Stimulated activated CD4-positive, alpha-beta T cell treated with anti-CD3 and anti-CD28 coated beads, Interleukin-2, amount 100 ng/mL, for 24 hours (primary cell): ENCODE measurements around the gene SND1.

Experiments used
- DNase-seq, 2 donors: peaks; one replicate each; pipeline ENCODE4 v3.0.0-alpha.2; 2020

SND1 gene

DNA sequence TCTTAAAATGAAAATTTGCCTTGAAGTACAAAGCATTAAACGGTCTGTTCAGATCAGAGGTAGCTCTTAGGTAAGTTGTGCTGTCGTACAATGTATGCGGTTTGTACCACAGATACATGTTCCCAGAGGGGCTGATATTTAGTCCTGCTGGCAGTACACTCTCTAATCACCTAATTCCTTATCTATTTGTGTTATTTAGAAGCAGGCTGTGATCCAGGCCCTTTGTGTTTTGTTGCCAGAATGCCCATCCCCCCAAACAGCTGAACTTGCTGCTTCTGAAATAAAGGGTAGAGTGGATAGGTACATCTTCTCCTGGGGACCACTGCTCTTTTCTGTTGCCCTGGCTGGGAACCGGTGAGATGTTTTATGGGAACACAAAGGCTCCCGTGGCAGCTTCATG, 84.5 kb downstream of the SND1 start:
- DNase-seq: no peak

DNA sequence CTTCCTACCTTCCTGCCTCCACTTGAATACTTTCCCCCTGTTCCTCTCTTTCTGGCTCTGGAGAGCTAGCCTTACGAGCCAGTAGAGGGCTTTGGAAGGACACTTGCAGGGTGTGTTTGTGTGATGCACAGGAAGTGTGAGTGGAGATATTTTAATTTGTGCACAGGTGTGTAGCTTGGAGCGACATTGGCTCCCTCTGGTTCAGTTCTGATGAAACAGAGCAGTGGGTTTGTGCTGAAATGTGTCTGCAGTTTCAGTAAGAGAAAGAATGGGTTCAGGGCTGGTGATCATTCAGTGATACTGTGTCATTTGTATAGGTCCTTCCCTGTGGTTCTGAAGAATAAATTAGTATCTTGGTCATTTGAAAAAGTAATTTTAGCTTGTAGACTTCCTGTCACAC, 86.9 kb downstream of the SND1 start:
- DNase-seq: no peak

DNA sequence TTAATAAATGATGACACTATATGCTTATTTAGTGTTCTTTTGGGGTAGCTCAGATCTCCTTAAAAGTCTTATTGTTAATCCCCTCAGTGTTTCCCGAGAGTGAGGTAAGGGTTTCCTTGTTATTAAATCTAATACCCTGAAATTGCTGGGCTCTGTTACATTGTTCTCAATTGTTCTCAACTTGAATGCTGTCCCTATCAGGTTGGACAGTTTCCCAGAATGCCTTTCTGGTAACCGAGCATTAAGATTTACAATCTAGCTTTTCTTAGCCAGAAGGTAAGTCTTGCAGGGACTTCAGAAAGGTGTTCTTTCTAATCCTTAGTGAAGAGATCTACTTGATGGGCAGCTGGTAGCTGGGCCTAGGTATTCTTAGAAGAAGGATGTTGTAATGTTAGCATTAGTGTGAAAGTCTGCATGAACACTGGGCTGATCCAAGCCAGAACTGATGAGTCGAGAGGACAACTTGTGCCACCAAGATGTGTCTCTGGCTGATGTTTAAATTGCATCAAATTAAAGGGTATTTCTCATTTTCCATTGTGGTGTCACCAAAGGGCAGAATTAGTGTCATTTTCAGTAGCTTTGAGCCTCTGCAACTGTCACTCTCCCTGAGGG, 89.9 kb downstream of the SND1 start:
- DNase-seq: no peak

DNA sequence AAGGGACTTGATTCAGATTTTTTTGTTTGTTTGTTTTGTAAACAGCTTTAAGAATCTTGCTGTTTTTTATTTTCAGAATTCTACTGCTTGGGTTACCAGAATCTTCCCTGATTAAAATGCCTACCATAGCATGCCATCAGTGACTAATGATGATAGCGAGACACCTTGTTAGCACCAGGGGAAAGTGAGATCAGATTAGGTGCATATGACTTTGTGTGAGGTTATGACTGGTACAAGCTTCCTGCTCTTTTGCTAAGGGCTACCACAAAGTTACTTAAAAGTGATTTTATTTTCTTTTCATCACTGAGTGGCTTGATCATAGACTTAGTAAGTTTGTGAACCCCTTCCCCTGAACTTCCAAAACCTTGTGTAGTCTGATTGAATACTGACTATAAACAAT, 93.5 kb downstream of the SND1 start:
- DNase-seq: no peak

GRCh38 chr7:127751062-127751461, 99.1 kb downstream of the SND1 start:
- no peak for DNase-seq

GRCh38 chr7:127751490-127752448, 99.8 kb downstream of the SND1 start:
- no peak for DNase-seq

- DNase-seq: no peak
Measured at GRCh38 chr7:127752829-127753228, 100.8 kb downstream of the SND1 start.

DNA sequence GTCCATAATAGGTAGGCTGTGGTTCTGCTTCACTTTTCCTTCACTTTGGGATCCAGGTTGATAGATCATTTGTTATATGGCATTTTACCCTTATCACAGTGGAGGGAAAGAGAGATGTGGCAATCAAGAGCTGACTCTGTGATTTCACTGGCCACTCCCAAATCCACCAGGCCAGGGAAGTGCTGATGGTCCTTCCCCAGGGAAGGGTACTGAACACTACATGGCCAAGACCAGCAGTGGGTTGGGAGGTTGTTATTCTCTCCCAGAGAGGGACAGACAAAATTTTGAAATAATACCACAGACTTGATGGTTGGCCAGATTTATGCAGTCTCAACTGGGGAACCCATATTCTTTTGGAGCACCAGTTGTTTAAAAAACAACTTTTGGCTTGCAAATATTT, 102.5 kb downstream of the SND1 start:
- DNase-seq: no peak

DNA sequence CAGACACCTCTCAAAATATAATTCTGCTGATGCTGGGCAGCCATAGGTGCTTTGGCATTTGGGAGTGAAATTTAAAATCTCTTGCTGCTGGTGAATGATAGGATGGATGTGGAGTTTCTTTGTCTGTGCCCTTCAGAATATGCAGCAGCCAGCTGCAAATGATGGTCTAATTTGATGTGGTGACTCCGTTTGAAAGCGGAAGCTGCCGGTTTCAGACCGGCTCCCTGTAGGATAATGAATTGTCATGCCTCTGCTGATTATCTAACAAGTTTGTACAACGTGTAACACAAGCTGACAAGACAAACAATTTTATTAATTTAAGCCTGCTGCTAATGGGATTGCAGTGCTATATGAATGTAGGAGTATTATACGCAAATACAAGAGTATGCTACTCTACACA, 103.5 kb downstream of the SND1 start:
- no peak for DNase-seq

GRCh38 chr7:127755965-127756364, 104.0 kb downstream of the SND1 start:
- no peak for DNase-seq

DNA sequence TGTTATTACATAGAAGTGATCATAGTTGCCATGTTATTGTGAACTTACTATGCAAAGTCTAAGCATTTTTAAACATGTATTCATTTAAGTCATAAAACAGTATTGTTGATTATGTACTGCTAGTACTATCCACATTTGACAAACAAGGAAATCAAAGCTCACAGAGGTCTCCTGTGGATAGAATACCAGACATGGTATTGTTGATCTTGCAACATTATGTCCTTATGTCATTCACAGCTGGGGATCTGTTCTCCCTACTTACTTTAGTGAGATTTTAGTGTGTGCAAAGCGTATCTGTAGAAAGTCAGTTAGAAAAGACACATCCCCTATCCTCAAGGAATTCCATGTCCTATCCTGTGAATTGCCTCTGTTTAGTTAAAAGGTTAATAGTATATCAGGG, 106.1 kb downstream of the SND1 start:
- DNase-seq: no peak

GRCh38 chr7:127758845-127759244, 106.9 kb downstream of the SND1 start:
- no peak for DNase-seq

GRCh38 chr7:127759945-127760421, 108.0 kb downstream of the SND1 start:
- no peak for DNase-seq

DNA sequence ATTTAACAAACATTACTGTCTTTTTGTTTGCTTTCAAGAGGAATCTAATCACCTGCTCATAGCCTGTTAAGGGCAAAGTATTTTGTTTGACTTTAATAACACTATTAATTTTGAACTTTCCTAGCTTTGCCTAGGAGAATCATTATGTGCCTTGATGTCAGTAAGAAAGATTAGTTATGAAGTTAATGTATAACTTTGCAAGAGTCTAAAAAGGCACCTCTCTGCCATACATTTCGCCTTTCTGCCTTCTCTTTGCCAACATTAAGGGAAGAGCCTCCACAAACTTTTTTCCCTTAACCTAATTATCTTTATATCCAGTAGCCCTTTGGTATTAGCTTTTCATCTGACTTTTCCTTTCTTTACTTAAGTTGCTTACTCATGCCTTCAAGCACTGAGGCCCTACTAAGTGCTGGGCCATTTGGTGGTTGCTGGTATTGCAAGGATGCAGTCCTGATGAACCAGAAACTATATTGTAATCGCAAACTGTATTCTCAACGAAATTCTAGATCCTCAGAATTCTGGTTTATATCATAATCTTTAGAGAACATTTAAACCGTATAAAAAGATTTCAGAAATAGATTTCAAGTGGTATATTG, 108.5 kb downstream of the SND1 start:
- no peak for DNase-seq

DNA sequence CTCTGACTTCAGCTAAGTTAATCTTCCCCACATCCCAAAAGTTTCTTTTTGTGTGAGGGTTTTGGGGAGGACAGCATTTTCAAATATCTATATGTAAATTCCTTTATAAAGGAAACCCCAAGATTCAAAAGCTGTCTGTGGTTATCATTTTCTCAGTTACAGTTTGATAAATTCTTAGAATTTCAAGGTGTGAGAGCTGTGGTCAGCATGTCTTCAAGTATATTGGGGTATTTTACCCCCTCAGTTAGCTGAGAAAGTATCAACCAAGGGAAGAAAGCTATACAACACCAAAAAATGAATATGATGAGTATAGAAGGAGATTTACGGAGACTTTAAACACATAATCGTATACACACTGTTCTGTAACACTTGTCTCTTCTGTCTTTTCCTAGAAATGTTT, 109.2 kb downstream of the SND1 start:
- no peak for DNase-seq

- no peak for DNase-seq
Measured at GRCh38 chr7:127764681-127765080, 112.7 kb downstream of the SND1 start.

DNA sequence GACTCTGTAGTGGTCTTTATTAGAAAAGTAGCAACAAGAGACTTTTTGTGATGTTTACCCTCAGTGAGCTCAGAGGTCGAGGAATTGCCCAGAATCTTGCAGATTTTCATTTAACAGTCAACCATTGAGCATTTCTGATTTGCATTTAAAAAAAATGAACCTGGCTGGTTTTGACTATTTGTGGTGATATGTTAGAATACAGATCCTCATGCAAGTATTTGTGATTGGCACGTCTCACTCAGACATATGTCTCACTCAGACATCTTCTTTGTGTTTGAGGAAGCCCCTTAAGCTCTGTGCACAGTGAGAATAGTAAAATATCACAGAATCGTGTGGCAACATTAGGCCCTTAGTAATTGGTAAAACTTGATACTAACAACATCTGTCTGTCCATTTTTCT, 113.2 kb downstream of the SND1 start:
- DNase-seq: no peak

GRCh38 chr7:127766831-127767459, 115.0 kb downstream of the SND1 start:
- DNase-seq: no peak

DNA sequence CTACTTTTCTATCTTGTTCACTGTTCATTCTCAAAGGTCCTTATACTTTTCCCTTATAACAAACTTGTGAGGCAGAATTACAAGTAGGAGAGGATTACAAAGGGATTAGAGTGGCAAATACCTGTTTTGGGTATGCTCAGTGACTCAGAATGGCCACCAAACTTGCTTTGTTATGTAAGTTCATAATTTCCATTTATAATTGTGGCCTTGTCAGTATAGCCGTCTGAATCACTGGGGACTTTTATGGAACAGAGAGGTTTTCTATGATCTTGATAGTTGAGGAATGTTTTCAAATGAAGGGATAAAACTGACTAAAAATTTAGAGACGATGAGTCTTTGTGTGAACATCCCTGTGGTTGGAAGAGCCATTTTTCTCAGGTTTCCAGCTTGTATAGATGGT, 116.2 kb downstream of the SND1 start:
- no peak for DNase-seq

- DNase-seq: no peak
Measured at GRCh38 chr7:127769137-127769536, 117.1 kb downstream of the SND1 start.

DNA sequence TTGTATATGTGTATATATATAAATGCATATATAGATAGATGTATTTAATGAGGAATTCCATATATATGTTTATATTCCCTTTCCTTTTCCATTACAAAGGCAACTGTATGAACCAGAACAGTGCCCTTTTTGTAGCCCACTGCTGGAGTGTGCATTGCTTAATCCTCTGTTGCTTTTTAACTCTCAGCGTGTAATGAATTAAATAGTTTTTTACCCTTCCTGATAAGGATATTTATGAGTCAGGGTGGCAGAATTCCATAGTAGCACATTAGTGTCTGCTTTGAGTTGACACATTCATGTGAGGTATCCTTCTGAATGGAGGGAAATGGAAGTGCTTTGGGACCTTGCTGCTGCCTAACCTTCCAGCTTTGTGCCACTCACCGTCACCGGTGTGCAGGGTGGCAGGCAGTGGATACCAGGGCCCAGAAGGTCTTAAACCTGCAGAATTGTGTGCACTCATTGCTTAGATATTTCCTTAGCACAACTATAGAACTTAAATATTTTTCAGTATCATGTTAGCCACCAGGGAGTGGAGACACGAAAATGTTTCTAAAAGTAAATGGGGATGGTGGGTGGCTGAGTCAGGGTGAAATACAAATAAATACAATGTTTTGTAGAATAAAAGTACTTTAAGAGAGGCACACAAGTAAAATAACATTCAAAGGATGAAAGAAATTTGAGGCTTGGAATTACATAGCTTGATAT, 117.9 kb downstream of the SND1 start:
- DNase-seq: no peak

DNA sequence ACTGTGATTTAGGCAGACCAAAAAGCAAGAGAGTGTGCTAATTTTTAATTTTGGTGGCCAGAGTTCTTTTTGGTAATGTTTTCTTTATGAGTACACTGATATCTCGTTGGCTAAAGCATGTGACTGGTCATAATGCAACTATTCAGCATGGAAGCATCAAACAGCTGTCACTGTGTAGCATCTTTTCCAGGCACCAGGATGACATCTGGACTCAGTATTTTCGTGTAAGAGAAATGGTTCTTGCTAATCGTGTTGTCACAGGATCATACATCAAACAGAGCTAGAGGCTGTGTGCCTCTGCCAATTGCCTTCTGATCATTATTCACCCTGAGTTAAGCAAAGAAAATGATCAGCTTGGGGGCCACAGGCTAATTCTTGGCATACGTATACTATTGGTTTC, 118.9 kb downstream of the SND1 start:
- DNase-seq: no peak

DNA sequence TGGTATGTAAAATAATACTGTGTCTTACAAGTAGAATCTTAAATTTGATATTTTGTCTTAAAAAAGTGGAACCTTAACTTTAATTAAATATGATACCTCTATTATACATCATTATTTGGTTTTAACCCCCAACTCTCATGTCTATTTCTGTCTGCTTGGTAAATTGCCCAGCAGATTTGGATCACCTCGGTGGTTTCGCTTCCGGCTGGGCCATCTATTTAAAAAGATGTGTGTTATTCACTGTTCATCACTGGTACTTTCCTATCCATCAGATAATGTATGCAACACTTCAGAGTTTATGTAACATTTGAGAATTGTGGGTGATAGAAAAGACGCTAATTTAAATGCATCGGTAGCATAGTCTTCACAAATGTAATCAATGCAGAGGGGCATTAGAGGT, 119.7 kb downstream of the SND1 start:
- DNase-seq: no peak
